GM18951 (cell line): Measurements from ENCODE around the gene LSM7.

Experiments
- POLR2A ChIP-seq: IDR thresholded peaks from 4 replicates; pipeline ENCODE4 v1.6.1; 2011; ENCODE audit warnings: mild to moderate bottlenecking; ENCODE audit not compliant: insufficient read length, insufficient read depth; ENCODE audit errors: extremely low read depth
- in situ Hi-C: fragments of 300-500 bp; cut with MboI; formaldehyde crosslinking; loops from one replicate; pipeline ENCODE4 v1.12.0; 2022; ENCODE audit warnings: low sequenced_read_pairs, mixed read lengths, inconsistent platforms; ENCODE audit not compliant: unreplicated experiment

Gene LSM7

DNA sequence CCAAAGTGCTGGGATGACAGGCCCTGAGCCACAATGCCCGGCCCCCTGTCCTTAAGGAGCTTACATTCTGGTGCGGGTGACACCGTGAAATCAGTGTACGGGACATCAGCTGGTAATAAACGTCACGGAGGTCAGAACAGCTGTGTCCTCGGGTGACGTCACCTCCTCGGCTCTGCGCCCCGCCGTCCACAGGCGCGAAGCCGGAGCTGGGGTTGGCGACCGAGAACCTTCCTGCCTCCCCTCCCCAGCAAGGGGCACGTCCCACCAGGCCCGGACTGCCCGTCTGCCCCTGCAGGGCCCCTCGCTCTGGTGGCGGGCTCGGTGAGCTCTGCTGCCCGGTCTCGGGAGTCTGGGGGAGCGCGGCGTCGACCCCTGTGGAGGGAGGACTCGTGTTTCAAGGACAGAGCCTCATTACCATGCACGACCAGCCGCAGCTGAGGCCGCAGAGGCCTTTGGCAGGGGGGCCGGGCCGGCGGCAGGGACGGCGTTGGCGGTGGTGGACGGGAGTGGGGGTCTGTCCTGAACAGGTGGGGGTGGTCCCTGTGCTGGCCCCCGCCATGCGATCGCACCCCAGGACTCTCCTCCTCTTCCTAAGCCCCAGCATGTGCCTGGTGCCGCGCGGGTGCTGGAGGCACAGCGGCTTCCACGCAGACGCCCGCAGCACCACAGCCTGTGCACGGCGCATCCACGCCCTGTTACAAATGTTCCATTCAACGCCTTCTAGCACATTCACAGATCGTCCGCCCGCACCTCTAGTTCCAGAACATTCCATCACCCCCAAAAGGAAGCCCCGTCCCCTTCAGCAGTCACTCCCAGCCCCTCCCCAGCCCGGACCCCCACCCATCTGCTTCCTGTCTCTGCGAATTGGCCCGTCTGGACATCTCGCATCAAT lies 25.8 kb downstream of the LSM7 start:
- no peak for TF ChIP-seq POLR2A
- in situ Hi-C loops, result no loop called here

GRCh38 chr19:2300533-2300932 lies 27.9 kb downstream of the LSM7 start:
- no peak for TF ChIP-seq POLR2A
- in situ Hi-C loops, result no loop called here

GRCh38 chr19:2296141-2296540 lies 32.2 kb downstream of the LSM7 start:
- in situ Hi-C loops, result loop anchor here (25.0 kb wide), 1 partner anchor 316 kb away; no protein-coding TSS in a partner anchor
- no peak for TF ChIP-seq POLR2A

DNA sequence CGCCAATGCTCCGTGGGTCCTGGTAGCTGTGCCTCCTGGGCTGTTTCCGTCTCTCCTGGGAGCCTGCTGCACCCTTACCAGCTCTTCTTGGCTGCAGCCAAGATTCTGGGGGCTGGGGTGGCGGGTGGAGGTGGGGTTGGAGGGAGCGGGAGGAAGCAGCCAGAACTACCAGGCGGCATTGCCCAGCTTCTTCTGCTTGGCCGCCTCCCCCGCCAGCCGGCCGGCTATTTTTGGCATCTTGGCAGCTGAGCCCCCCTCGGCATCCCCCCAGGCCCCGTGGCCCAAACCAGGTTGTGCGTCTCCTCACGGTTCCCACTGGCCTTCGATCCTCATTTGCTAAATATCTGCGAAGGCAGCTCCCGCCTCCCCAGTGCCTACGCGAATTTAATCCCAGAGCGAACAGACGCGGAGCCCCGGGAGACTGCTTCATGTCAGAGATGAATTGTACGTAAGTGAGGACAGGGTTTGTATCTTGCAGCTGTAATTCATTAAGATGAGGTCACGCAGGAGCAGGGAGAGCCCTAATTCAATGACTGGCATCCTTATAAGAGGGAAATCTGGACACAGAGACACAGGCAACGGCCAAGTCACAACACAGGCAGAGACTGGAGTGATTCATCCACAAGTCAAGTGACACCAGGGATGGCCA lies 33.6 kb downstream of the LSM7 start:
- in situ Hi-C loops, result loop anchor here (25.0 kb wide), 1 partner anchor 317 kb away; no protein-coding TSS in a partner anchor
- TF ChIP-seq POLR2A, result no peak

- no peak for TF ChIP-seq POLR2A
- in situ Hi-C loops, result loop anchor here (25.0 kb wide), 1 partner anchor 321 kb away; no protein-coding TSS in a partner anchor
These were observed 37.1 kb downstream of the LSM7 start for GRCh38 chr19:2291185-2291751.

GRCh38 chr19:2290441-2291184 lies 37.8 kb downstream of the LSM7 start:
- in situ Hi-C loops, result loop anchor here (25.0 kb wide), 1 partner anchor 322 kb away; no protein-coding TSS in a partner anchor
- TF ChIP-seq POLR2A, result no peak

- no peak for TF ChIP-seq POLR2A
- in situ Hi-C loops, result loop anchor here (25.0 kb wide), 1 partner anchor 322 kb away; no protein-coding TSS in a partner anchor
These were observed 38.5 kb downstream of the LSM7 start for GRCh38 chr19:2289714-2290435.

DNA sequence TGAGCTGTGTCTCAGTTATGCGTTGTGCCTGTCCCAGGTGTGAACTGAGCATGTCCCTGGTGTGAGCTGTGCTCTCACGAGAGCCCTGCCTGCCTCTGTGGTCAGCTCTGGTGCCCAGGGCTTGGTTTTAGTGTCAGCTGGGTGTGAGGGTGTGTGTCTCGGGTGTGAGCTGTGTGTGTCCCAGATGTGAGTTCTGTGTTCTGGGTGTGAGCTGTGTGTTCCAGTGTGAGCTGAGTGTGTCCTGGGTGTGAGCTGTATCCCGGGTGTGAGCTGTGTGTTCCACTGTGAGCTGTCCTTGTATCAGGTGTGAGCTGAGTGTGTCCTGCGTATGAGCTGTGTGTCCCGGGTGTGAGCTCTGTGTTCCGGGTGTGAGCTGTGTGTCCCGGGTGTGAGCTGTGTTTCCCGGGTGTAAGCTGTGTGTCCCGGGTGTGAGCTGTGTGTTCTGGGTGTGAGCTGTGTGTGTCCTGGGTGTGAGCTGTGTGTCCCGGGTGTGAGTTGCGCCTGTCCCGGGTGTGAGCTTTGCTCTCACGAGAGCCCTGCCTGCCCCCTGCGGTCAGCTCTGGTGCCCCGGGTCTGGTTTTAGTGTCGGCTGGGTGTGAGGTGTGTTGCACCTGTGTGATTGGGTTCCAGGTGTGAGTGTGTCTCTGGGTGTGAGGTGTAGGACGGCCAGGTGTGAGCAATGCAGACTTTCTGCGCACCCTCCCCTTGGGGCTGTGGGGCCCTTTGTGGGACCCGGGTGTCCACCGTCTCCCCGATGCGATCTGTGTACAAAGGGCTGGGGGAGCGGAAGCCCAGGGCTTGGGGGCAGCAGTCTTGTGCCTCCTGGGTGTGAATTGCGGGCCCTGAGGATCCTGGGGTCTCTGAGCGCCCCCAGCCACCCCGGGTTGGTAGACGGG lies 39.3 kb downstream of the LSM7 start:
- no peak for TF ChIP-seq POLR2A
- in situ Hi-C loops, result loop anchor here (25.0 kb wide), 1 partner anchor 323 kb away; no protein-coding TSS in a partner anchor

GRCh38 chr19:2288338-2288817 lies 40.0 kb downstream of the LSM7 start:
- in situ Hi-C loops, result loop anchor here (25.0 kb wide), 1 partner anchor 324 kb away; no protein-coding TSS in a partner anchor
- no peak for TF ChIP-seq POLR2A

DNA sequence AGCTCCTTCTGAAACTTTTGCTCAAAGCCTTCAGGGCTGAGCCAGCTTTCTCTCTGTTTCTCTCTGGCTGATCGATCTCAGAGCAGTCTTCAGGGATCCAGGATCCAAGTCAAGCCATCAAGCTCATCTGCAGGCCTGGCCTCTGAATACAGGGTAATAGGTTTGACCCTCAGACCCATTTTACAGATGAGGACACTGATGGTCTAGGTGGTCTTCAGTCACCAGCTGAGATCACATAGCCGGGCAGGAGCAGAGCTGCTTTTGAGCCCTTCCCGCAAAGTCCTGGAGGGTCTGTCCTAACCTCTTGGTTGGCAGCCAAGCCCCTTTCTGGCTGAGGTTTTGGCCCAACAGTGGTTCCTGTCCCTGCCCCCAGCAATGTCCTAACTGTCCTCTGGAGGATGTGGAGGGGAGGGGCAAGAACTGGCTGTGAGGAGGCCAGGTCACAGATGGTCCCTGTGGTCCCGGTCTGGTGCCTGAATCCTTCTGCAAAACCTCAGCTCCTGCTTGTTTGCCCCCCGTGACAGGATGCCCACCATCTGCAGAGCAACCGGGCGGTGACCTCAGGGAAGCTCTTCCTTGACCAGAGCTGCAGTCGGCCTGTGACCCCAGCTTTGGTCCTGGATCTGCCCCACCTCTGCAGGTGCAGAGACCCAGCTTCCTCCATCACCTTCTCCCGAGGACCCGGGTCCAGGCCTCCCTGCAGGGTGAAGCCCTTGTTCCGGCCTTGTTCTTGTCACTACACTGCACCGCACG lies 40.6 kb downstream of the LSM7 start:
- in situ Hi-C loops, result loop anchor here (25.0 kb wide), 1 partner anchor 325 kb away; no protein-coding TSS in a partner anchor
- TF ChIP-seq POLR2A, result no peak
